ENCODE data around the gene ANKRD11.

Gene ANKRD11

DNA sequence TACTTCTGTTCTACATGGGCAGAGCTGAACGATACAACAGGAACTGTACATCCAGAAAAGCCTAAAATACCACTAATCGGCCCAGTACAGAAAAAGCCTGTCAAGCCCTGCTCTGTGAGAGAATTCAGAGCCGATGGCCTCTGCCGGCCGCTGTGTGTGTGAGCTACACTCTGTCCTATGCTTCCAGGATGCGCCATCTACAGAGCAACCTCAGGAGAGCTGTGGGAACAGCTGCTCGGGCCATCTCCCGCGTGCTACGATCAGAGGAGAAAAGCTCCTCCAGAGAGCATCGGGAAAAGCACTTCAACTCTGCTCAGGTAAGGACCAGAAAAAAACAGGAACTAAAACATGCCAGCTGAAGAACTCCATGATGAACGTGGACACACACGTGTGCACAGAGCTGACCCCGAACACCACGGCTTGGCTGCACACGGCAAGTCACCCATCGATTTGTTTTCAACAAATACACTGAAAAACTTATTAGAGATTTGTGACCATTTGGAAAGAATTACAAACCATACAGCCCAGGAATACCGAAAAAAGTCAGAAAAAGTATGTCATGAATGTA, 115.9 kb downstream of the ANKRD11 start:
- Histone ChIP-seq H3K14ac (ENCODE audit: low read length in 2 of 2) (no peak overlapping the region), H3K4me3 (ENCODE audit: insufficient read depth in 1 of 2, low read depth in 1 of 2, low read length in 2 of 2) (no peak overlapping the region), H3K4me1 (ENCODE audit: control insufficient read depth, insufficient read depth, low read depth, low read length) (peaks cover 43% of the 10 kb centered on the region), H3K9ac (ENCODE audit: low read length) (peak overlapping the region; percentile 19), H3K4ac (ENCODE audit: low read depth in 1 of 2, low read length in 2 of 2) (no peak overlapping the region), H2AK5ac (ENCODE audit: low read length, severe bottlenecking) (no peak overlapping the region), H2BK120ac (ENCODE audit: low read depth, low read length) (no peak overlapping the region), H3K23ac (ENCODE audit: low read length in 2 of 2) (no peak overlapping the region), H4K8ac (ENCODE audit: low read length) (no peak overlapping the region), H3K79me1 (replicated peaks; ENCODE audit: low read length, poor library complexity, severe bottlenecking) (peaks cover 2% of the 10 kb centered on the region), H3K18ac (ENCODE audit: low read depth in 1 of 2, low read length in 2 of 2) (no peak overlapping the region), H4K91ac (ENCODE audit: low read length) (no peak overlapping the region), H2BK15ac (ENCODE audit: low read depth, poor library complexity, severe bottlenecking) (no peak overlapping the region), H2AFZ (ENCODE audit: low read depth, low read length) (no peak overlapping the region), H3K27me3 (ENCODE audit: control insufficient read depth in 1 of 2, insufficient read depth in 1 of 2, low read length in 2 of 2) (no peaks in the 10 kb centered on the region), H3K27ac (ENCODE audit: low read length, poor library complexity, severe bottlenecking) (no peak overlapping the region), H3K9me3 (ENCODE audit: control insufficient read depth, low read length) (peaks cover 5% of the 10 kb centered on the region), H3K4me2 (ENCODE audit: low read length, poor library complexity, severe bottlenecking) (no peak overlapping the region), H2BK12ac (ENCODE audit: low read length in 2 of 2) (no peak overlapping the region), H3K36me3 (ENCODE audit: control insufficient read depth in 1 of 2, insufficient read depth in 2 of 2, low read depth in 1 of 2, low read length in 2 of 2) (peaks cover 12 to 14% of the 10 kb centered on the region in 2 experiments), H2BK5ac (ENCODE audit: low read depth, low read length, poor library complexity, severe bottlenecking) (no peak overlapping the region)
- WGBS = 70% methylated on average over 16 of the region's 18 CpGs
- DNase-seq = peak; percentile 66

- Histone ChIP-seq H2BK120ac (ENCODE audit: low read depth, low read length) (no peak overlapping the region), H2AFZ (ENCODE audit: low read depth, low read length) (no peak overlapping the region), H2AK5ac (ENCODE audit: low read length, severe bottlenecking) (no peak overlapping the region), H3K9me3 (ENCODE audit: control insufficient read depth, low read length) (peaks cover 5% of the 10 kb centered on the region), H3K4ac (ENCODE audit: low read depth in 1 of 2, low read length in 2 of 2) (no peak overlapping the region), H3K4me2 (ENCODE audit: low read length, poor library complexity, severe bottlenecking) (peak overlapping the region; percentile 34), H2BK12ac (ENCODE audit: low read length in 2 of 2) (no peak overlapping the region), H3K36me3 (ENCODE audit: control insufficient read depth in 1 of 2, insufficient read depth in 2 of 2, low read depth in 1 of 2, low read length in 2 of 2) (peaks cover 14% of the 10 kb centered on the region in 2 experiments), H3K4me1 (ENCODE audit: control insufficient read depth, insufficient read depth, low read depth, low read length) (peaks cover 45% of the 10 kb centered on the region), H3K4me3 (ENCODE audit: insufficient read depth in 1 of 2, low read depth in 1 of 2, low read length in 2 of 2) (no peak overlapping the region), H3K27ac (ENCODE audit: low read length, poor library complexity, severe bottlenecking) (peak overlapping the region; percentile 57), H3K27me3 (ENCODE audit: control insufficient read depth in 1 of 2, insufficient read depth in 1 of 2, low read length in 2 of 2) (no peaks in the 10 kb centered on the region), H3K18ac (ENCODE audit: low read depth in 1 of 2, low read length in 2 of 2) (peak overlapping the region in 1 of 2 experiments; percentile 24), H2BK5ac (ENCODE audit: low read depth, low read length, poor library complexity, severe bottlenecking) (no peak overlapping the region), H3K9ac (ENCODE audit: low read length) (no peak overlapping the region), H4K91ac (ENCODE audit: low read length) (no peak overlapping the region), H3K23ac (ENCODE audit: low read length in 2 of 2) (no peak overlapping the region), H4K8ac (ENCODE audit: low read length) (no peak overlapping the region), H3K79me1 (replicated peaks; ENCODE audit: low read length, poor library complexity, severe bottlenecking) (peaks cover 5% of the 10 kb centered on the region), H2BK15ac (ENCODE audit: low read depth, poor library complexity, severe bottlenecking) (no peak overlapping the region), H3K14ac (ENCODE audit: low read length in 2 of 2) (no peak overlapping the region)
- peak; percentile 94 for DNase-seq
- 72% methylated on average over 32 of the region's 32 CpGs for WGBS
These were observed 116.8 kb downstream of the ANKRD11 start for GRCh38 chr16:89373355-89374110.

DNA sequence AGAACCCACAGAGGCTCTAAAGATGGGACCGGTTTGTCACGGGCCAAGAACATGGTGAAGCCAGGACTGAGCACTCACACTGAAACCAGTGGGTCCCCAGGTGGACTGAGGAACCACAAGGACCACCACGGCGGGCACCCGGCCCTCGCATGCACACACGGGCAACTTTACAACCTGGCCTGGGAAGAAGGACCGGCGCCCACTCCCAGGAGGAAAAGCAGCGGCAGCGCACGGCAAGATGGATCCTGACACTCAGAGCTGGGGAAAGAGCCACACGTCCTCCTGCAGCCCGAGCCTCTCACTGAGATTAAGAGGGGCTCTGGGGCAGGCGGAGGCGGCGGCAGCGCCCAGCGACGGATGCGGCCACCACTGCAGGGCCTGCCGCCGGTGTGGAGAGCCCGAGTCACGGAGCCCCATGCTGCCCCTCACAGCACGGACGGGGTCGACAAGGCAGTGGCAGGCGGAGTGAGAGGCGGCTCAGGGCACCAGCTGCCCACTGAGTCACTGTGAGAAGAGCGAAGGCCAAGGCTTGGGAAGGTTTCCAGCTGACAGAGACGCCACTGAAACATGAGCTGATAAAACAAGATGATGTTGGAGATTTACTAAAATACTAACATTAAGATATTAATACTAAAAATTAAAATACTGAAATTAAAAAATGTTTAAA, 118.3 kb downstream of the ANKRD11 start:
- Histone ChIP-seq H3K9ac (ENCODE audit: low read length) (no peak overlapping the region), H3K4me1 (ENCODE audit: control insufficient read depth, insufficient read depth, low read depth, low read length) (peaks cover 55% of the 10 kb centered on the region), H3K9me3 (ENCODE audit: control insufficient read depth, low read length) (peaks cover 5% of the 10 kb centered on the region), H2BK12ac (ENCODE audit: low read length in 2 of 2) (peak overlapping the region in 1 of 2 experiments; percentile 13), H3K27me3 (ENCODE audit: control insufficient read depth in 1 of 2, insufficient read depth in 1 of 2, low read length in 2 of 2) (no peaks in the 10 kb centered on the region), H2BK15ac (ENCODE audit: low read depth, poor library complexity, severe bottlenecking) (no peak overlapping the region), H3K27ac (ENCODE audit: low read length, poor library complexity, severe bottlenecking) (no peak overlapping the region), H3K23ac (ENCODE audit: low read length in 2 of 2) (peak overlapping the region in 1 of 2 experiments; percentile 46), H3K79me1 (replicated peaks; ENCODE audit: low read length, poor library complexity, severe bottlenecking) (peaks cover 3% of the 10 kb centered on the region), H2BK120ac (ENCODE audit: low read depth, low read length) (no peak overlapping the region), H2AK5ac (ENCODE audit: low read length, severe bottlenecking) (no peak overlapping the region), H4K91ac (ENCODE audit: low read length) (no peak overlapping the region), H3K4me2 (ENCODE audit: low read length, poor library complexity, severe bottlenecking) (no peak overlapping the region), H2BK5ac (ENCODE audit: low read depth, low read length, poor library complexity, severe bottlenecking) (no peak overlapping the region), H3K36me3 (ENCODE audit: control insufficient read depth in 1 of 2, insufficient read depth in 2 of 2, low read depth in 1 of 2, low read length in 2 of 2) (peaks cover 14% of the 10 kb centered on the region in 2 experiments), H3K14ac (ENCODE audit: low read length in 2 of 2) (no peak overlapping the region), H3K18ac (ENCODE audit: low read depth in 1 of 2, low read length in 2 of 2) (no peak overlapping the region), H3K4me3 (ENCODE audit: insufficient read depth in 1 of 2, low read depth in 1 of 2, low read length in 2 of 2) (no peak overlapping the region), H2AFZ (ENCODE audit: low read depth, low read length) (no peak overlapping the region), H3K4ac (ENCODE audit: low read depth in 1 of 2, low read length in 2 of 2) (no peak overlapping the region), H4K8ac (ENCODE audit: low read length) (no peak overlapping the region)
- 96% methylated on average over 29 of the region's 32 CpGs for WGBS
- DNase-seq = no peak

DNA sequence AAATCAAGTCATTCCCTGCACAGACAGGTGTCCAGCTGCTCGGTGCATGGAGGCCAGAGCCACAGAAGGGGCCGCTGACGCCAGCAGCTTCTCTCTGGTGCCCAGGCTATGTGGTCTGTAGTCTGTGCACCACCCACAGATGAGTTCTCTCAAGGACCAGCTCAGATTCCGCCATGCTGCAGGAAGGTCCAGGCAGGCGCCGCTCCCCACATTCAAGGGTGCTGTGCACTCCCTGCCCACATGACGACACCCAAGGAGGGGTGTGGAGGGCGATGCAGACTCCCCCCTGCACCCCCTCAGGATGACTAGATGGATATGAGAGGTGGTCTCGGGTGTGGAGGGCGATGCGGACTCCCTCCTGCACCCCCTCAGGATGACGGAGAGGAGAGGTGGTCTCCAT, 119.0 kb downstream of the ANKRD11 start:
- H3K9me3 ChIP-seq (ENCODE audit: control insufficient read depth, low read length) = peaks cover 5% of the 10 kb centered on the region
- H3K4me2 ChIP-seq (ENCODE audit: low read length, poor library complexity, severe bottlenecking) = no peak overlapping the region
- H4K8ac ChIP-seq (ENCODE audit: low read length) = no peak overlapping the region
- no peak overlapping the region for H2BK5ac ChIP-seq (ENCODE audit: low read depth, low read length, poor library complexity, severe bottlenecking)
- DNase-seq = no peak
- WGBS = 99% methylated on average over 12 of the region's 12 CpGs
- H2BK12ac ChIP-seq (ENCODE audit: low read length in 2 of 2) = no peak overlapping the region
- peaks cover 3% of the 10 kb centered on the region for H3K79me1 ChIP-seq (replicated peaks; ENCODE audit: low read length, poor library complexity, severe bottlenecking)
- H3K18ac ChIP-seq (ENCODE audit: low read depth in 1 of 2, low read length in 2 of 2) = no peak overlapping the region
- H3K4me3 ChIP-seq (ENCODE audit: insufficient read depth in 1 of 2, low read depth in 1 of 2, low read length in 2 of 2) = no peak overlapping the region
- H2AK5ac ChIP-seq (ENCODE audit: low read length, severe bottlenecking) = no peak overlapping the region
- peaks cover 62% of the 10 kb centered on the region for H3K4me1 ChIP-seq (ENCODE audit: control insufficient read depth, insufficient read depth, low read depth, low read length)
- peak overlapping the region in 1 of 2 experiments; percentile 4 for H3K14ac ChIP-seq (ENCODE audit: low read length in 2 of 2)
- H2AFZ ChIP-seq (ENCODE audit: low read depth, low read length) = no peak overlapping the region
- no peak overlapping the region for H2BK15ac ChIP-seq (ENCODE audit: low read depth, poor library complexity, severe bottlenecking)
- no peak overlapping the region for H4K91ac ChIP-seq (ENCODE audit: low read length)
- no peak overlapping the region for H3K9ac ChIP-seq (ENCODE audit: low read length)
- H3K36me3 ChIP-seq (ENCODE audit: control insufficient read depth in 1 of 2, insufficient read depth in 2 of 2, low read depth in 1 of 2, low read length in 2 of 2) = peaks cover 14% of the 10 kb centered on the region in 2 experiments
- H3K23ac ChIP-seq (ENCODE audit: low read length in 2 of 2) = no peak overlapping the region
- H2BK120ac ChIP-seq (ENCODE audit: low read depth, low read length) = no peak overlapping the region
- H3K27ac ChIP-seq (ENCODE audit: low read length, poor library complexity, severe bottlenecking) = no peak overlapping the region
- H3K4ac ChIP-seq (ENCODE audit: low read depth in 1 of 2, low read length in 2 of 2) = no peak overlapping the region
- no peaks in the 10 kb centered on the region for H3K27me3 ChIP-seq (ENCODE audit: control insufficient read depth in 1 of 2, insufficient read depth in 1 of 2, low read length in 2 of 2)

Data from mesenchymal stem cell (in vitro differentiated cells and primary cell).